Measurements from ENCODE around the gene MAP3K2.

Gene MAP3K2

GRCh38 chr2:127293748-127294562, 93.8 kb downstream of the MAP3K2 start, which contains the start of gene ERCC3:
ERCC3 (minus strand) TSS chr2:127294144; CDS start chr2:127294081, 63 bp downstream.
- no peaks in the 10 kb centered on the region for H3K9me3 ChIP-seq (ENCODE audit: control insufficient read depth, low read length)
- peak within 1 kb of the TSS; percentile 100 for H2AFZ ChIP-seq
- H3K4me1 ChIP-seq, result peaks cover 3% of the 10 kb centered on the region
- H3K4me2 ChIP-seq (ENCODE audit: low read length), result peak within 1 kb of the TSS; percentile 87
- no peaks in the 10 kb centered on the region for H3K36me3 ChIP-seq (ENCODE audit: control insufficient read depth, insufficient read depth, low read length)
- peak within 1 kb of the TSS; percentile 92 for H3K9ac ChIP-seq
- peak within 1 kb of the TSS; percentile 85 for H3K4me3 ChIP-seq (ENCODE audit: low read depth, low read length)
- no peak for TF ChIP-seq CTCF (IDR thresholded peaks at IDR 0.05)
- H3K79me2 ChIP-seq, result peaks cover 5% of the 10 kb centered on the region
- peak within 1 kb of the TSS; percentile 75 for H3K27ac ChIP-seq
- H3K27me3 ChIP-seq (ENCODE audit: control insufficient read depth, insufficient read depth, low read length), result no peaks in the 10 kb centered on the region

GRCh38 chr2:127293386-127293747, 94.4 kb downstream of the MAP3K2 start:
- Histone ChIP-seq H3K4me2 (ENCODE audit: low read length) (peak overlapping the region; percentile 87), H3K27me3 (ENCODE audit: control insufficient read depth, insufficient read depth, low read length) (no peaks in the 10 kb centered on the region), H3K4me1 (peaks cover 3% of the 10 kb centered on the region), H3K9me3 (ENCODE audit: control insufficient read depth, low read length) (no peaks in the 10 kb centered on the region), H3K36me3 (ENCODE audit: control insufficient read depth, insufficient read depth, low read length) (no peaks in the 10 kb centered on the region), H2AFZ (peak overlapping the region; percentile 100), H3K9ac (peak overlapping the region; percentile 92), H3K27ac (peak overlapping the region; percentile 75), H3K79me2 (peaks cover 6% of the 10 kb centered on the region), H3K4me3 (ENCODE audit: low read depth, low read length) (peak overlapping the region; percentile 85)
- TF ChIP-seq CTCF (IDR thresholded peaks at IDR 0.05), result no peak

- H3K4me3 ChIP-seq (ENCODE audit: low read depth, low read length), result no peak overlapping the region
- H3K9me3 ChIP-seq (ENCODE audit: control insufficient read depth, low read length), result no peaks in the 10 kb centered on the region
- H3K36me3 ChIP-seq (ENCODE audit: control insufficient read depth, insufficient read depth, low read length), result no peaks in the 10 kb centered on the region
- no peak for TF ChIP-seq CTCF (IDR thresholded peaks at IDR 0.05)
- H3K27me3 ChIP-seq (ENCODE audit: control insufficient read depth, insufficient read depth, low read length), result no peaks in the 10 kb centered on the region
- peaks cover 2% of the 10 kb centered on the region for H3K4me1 ChIP-seq
- H3K9ac ChIP-seq, result no peak overlapping the region
- H3K4me2 ChIP-seq (ENCODE audit: low read length), result no peak overlapping the region
- H3K79me2 ChIP-seq, result peaks cover 6% of the 10 kb centered on the region
- no peak overlapping the region for H3K27ac ChIP-seq
- no peak overlapping the region for H2AFZ ChIP-seq
Measured at GRCh38 chr2:127288274-127288673, 99.5 kb downstream of the MAP3K2 start.

- no peak overlapping the region for H3K4me2 ChIP-seq (ENCODE audit: low read length)
- no peak overlapping the region for H3K9ac ChIP-seq
- no peaks in the 10 kb centered on the region for H3K36me3 ChIP-seq (ENCODE audit: control insufficient read depth, insufficient read depth, low read length)
- no peak overlapping the region for H3K4me3 ChIP-seq (ENCODE audit: low read depth, low read length)
- H3K27ac ChIP-seq, result no peak overlapping the region
- no peaks in the 10 kb centered on the region for H3K9me3 ChIP-seq (ENCODE audit: control insufficient read depth, low read length)
- H3K79me2 ChIP-seq, result peaks cover 4% of the 10 kb centered on the region
- H3K4me1 ChIP-seq, result no peaks in the 10 kb centered on the region
- no peaks in the 10 kb centered on the region for H3K27me3 ChIP-seq (ENCODE audit: control insufficient read depth, insufficient read depth, low read length)
- TF ChIP-seq CTCF (IDR thresholded peaks at IDR 0.05), result no peak
- no peak overlapping the region for H2AFZ ChIP-seq
Measured at GRCh38 chr2:127283275-127283674, 104.5 kb downstream of the MAP3K2 start.

GRCh38 chr2:127280693-127281092, 107.1 kb downstream of the MAP3K2 start:
- Histone ChIP-seq H3K27ac (no peak overlapping the region), H3K79me2 (peaks cover 4% of the 10 kb centered on the region), H2AFZ (no peak overlapping the region), H3K36me3 (ENCODE audit: control insufficient read depth, insufficient read depth, low read length) (no peaks in the 10 kb centered on the region), H3K4me1 (no peaks in the 10 kb centered on the region), H3K9me3 (ENCODE audit: control insufficient read depth, low read length) (no peaks in the 10 kb centered on the region), H3K9ac (no peak overlapping the region), H3K27me3 (ENCODE audit: control insufficient read depth, insufficient read depth, low read length) (no peaks in the 10 kb centered on the region), H3K4me2 (ENCODE audit: low read length) (no peak overlapping the region), H3K4me3 (ENCODE audit: low read depth, low read length) (no peak overlapping the region)
- no peak for TF ChIP-seq CTCF (IDR thresholded peaks at IDR 0.05)

Data from parathyroid adenoma (tissue), 2 donors.